ENCODE measurements around the gene ADCY3.

- TF ChIP-seq CTCF (IDR thresholded peaks at IDR 0.05 in 4 of 5, conservative IDR thresholded peaks at IDR 0.05 in 1 of 5) = no peak
- no peak for TF ChIP-seq POLR2A (IDR thresholded peaks at IDR 0.05)
Measured at GRCh38 chr2:24797644-24798043, 122.4 kb downstream of the ADCY3 start.
